GM21737 (cell line): ENCODE measurements around the gene TMEM50B.
"Not testable (repeated sequence)": the region's sequence is repeated elsewhere in the genome, so short reads cannot be mapped to it uniquely, and the experiment has no call there.

Experiments used
- ATAC-seq: cut with Tn5 transposase; IDR thresholded peaks from one replicate; pipeline ENCODE4 v1.9.1; 2021; ENCODE audit warnings: mild to moderate bottlenecking, moderate library complexity; ENCODE audit not compliant: unreplicated experiment

TMEM50B gene

DNA sequence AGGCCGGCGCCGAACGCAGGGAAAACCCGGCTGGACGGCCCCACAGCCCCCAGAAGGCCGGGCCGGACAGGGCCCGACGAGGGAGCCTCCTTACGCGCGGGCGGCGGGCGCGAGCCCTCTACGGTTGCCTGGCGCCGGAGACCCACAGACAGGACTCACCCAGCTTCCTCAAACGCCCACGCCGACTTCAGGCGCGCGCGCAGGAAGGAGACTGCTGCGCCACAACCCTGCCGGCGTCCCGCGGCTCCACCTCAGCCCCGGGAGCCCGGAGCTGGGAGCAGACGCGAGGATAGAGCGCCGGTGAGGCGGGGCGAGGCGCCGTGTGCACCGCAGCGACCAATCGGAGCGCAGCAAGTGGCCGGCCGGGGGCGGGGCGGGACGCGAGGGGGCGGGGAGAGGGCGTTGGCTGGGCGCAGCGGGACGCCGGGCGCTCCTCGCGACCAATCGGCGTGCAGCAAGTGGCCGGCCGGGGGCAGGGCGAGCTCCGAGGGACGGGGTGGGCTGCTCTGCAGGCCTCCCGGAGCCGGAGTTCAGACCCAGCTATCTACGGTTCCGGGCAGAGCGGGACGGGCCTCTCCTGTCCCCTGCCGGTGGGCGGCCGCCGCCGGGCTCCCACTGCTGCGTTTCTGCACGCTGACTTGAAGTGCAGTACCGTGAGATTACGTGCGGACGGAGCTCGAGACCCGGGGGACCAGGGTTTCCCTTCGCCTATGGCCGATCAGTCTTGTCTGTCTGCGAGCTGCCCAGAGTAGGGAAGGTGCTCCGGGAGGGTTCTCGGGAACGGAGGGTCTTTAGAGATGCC, at the start of gene TMEM50B:
Gene TMEM50B (minus strand): TSS at position 296 of the 802 bp plus-strand sequence. CDS start 11,089 bp downstream, outside the sequence.
- ATAC-seq: peak; percentile 88

DNA sequence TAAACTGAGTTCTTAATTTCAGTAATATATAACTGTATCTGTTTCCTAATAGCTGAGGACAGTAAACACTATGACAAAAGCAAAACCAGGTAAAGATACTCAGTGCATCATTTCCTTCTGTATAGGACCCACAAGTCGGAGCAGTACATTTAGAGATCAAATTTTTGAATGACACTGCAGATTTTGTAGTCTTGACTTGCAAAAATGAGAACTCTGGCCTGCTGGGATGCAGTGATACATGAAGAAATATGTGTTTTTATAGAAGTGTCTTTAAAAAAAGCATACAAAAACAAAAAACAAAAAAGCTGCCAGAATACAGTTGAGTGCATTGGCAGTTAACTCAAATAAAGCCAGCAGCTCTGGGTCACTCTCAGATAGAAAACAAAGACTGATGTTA, 43.2 kb upstream of the TMEM50B start:
- ATAC-seq: no peak

DNA sequence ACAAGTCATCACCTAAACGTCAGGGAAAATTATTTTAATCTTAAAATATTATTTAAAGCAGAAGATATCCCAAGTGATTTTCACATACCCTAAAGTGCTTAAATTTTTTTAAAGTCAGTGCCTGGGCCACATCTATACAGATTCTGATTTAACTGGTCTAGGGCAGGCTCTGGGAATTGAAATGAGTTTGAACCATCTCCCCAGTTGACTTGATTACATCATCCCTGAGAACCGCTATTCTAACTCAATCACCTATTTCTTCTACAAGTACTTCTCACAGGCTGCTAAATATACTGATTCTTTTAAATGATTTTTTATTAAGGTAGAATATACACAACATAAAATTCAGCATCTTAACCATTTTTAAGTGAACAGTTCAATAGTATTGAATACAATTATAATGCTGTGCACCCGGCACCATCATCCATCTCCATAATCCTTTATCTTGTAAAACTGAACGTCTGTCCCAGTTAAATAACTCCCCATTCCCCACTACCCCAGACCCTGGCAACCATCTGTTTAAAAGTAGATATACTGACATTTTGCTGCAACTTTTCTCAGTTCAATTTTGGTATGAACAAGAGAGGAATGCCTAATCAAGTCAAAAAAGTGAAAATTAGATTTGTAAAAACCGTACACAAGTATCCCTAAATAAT, 42.7 kb upstream of the TMEM50B start:
- ATAC-seq: no peak

DNA sequence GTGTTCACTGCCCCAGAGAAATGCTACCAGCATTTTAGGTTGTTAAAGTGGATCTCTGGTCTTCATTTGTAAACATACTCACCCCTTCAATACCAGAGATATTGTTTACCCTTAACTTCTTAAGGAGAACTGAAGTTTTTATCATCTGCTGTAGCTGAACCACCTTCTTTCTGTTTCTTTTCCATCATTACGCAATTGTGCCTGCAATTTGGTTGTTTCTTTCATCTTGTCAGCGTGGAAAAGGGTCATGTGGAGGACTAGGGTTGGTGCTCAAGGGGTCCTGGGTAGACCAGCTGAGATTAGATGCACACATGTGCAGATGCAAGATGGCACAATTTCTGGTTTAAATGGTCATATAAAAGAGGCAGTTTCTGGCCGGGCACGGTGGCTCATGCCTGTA, 39.1 kb upstream of the TMEM50B start:
- no peak for ATAC-seq

DNA sequence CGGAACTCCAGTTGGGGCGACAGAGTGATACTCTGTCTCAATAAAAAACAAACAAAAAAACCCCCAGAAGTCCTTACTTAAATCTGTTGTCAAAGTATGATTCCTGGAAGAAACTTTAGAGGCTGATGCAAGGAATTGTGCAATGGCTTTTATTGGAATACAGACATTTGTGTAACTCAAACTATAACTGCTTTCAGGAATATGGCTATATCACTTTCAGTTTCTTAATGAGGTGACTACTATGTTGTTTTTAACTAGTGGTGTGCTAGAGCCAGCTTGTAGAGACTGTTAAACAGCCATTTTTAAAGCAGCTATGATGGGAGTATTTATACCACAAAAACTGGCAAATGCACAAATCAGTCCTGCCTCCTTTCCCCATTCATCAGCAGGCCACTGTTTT, 34.5 kb upstream of the TMEM50B start:
- no peak for ATAC-seq

DNA sequence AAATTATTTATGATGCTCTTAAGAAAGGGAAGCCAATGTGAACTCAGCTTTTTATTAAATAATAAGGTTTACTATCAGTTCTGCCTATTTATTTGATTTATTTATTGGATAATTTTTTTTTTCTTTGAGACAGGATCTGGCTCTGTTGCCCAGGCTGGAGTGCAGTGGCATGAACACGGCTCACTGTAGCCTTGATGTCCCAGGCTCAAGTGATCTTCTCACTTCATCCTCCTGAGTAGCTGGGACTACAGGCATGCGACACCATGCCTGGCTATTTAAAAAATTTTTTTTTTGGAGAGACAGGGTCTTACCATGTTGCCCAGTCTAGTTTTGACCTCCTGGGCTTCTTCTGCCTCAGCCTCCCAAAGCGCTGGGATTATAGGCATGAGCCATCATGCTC, 32.7 kb upstream of the TMEM50B start:
- no peak for ATAC-seq

DNA sequence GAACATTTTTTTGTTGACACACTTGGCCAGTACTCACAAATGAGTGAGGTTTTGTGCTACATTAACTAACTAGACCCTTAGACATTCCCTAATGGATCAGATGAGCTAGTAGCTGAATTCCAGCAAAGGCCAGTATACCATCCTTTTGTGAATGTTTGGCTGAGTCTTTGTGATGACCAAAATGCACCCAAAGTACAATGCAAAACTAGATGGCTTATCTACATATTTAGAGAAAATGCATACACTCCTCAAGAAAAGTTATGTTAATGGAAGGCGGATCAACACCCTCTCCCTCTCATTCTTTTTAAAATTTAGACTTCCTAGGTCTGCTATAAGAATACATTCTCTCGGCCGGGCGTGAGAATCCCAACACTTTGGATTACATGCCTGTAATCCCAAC, 31.9 kb upstream of the TMEM50B start:
- ATAC-seq: no peak

DNA sequence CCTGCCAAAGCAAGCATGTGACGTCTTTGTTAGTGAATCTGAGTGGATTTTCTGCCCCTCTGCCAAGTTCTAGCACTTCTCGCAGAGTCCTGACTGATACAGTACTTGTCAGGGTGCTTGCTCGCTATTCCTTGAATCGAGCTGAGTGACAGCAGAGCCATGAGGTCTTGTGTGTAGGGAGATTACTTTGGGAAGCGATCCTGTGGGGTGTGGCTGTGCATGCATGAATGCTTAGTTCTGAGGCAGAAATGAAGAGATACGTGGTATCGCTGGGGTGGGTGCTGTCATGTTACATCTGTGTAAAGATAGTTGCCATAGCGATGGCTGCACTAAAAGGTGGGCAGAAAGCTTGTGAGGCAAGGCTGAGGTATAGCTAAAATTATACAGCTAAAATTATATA, 31.1 kb upstream of the TMEM50B start:
- no peak for ATAC-seq

DNA sequence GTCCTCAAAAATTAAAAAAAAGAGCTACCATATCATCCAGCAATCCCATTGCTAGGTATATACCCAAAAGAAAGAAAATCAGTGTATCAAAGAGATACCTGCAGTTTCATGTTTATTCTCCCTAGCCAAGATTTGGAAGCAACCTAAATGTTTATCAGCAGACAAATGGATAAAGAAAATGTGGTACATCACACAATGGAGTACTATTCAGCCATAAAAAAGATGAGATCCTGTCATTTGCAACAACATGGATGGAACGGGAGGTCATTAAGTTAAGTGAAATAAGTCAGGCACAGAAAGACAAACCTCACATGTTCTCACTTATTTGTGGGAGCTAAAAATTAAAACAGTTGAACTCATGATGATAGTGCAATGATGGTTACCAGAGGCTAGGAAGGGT, 27.2 kb upstream of the TMEM50B start:
- ATAC-seq: not testable (repeated sequence)

DNA sequence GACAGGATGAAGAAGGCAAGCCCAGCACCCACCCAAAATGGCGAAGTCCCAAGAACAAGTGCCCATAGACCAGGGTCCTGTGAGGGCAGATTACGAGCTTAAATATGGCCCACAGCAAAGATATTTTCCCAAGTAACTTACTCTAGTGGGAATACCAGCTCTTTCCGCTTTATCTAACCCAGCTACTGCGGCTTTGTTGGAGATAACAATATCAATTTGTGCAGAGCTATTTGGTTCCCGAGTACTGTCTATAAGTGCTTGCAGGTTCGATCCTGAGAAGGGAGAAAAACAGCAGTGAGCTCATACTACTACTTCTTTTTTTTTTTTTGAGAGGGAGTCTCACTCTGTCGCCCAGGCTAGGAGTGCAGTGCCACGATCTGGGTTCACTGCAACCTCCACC, 26.1 kb upstream of the TMEM50B start:
- ATAC-seq: no peak

DNA sequence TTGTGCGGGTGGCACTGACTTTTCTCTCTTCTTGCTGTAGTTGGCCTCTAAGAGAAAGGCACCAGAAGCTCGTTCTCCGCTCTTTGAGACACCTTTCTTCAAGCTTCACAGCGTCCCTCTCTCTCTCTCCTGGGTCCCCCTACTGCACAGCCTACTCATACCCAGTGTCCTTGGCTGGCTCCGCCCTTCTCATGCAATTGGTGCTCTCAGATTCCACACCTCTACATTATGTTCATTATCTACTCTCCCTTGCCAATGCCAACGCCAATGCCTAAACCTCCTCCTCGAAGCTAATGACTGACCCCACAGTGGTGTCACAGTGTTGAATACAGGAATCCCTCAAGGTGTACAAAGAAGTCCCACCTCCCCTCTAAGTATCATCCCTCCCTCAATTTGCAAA, 16.6 kb upstream of the TMEM50B start:
- no peak for ATAC-seq

DNA sequence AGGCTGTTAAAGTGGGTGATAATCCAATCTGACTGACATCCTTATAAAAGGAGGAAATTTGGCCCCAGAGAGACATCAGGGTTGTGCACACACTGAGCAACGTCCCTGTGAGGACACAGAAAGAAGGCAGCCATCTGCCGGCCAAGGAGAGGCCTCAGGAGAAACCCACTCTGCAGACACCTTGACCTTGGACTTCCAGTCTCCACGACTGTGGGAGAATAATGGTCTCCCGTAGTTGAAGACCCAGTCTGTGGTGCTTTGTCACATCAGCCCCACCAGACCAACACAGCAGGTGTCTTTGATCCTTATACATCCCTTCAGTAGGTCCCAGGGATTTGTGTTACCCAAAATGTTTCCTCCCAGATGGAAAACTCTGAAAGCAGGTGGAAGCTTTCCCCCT, 16.0 kb upstream of the TMEM50B start:
- no peak for ATAC-seq

DNA sequence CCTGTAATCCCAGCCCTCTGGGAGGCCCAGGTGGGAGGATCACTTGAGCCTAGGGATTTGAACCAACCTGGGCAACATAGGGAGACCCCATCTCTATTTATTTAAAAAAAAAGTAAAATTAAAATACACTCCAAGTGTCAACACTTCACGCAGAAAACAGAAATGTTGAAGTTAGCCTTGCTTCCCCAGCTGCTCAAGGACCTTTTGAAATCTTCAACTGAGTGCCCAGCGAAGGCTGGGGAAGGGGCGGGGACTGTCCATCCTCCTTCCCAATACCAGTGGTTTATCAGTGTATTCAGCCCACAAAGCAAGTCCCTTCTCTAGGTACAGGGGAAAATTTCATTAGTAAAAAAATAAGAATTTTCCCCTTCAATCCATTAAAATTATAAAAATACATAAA, 14.0 kb upstream of the TMEM50B start:
- ATAC-seq: no peak

DNA sequence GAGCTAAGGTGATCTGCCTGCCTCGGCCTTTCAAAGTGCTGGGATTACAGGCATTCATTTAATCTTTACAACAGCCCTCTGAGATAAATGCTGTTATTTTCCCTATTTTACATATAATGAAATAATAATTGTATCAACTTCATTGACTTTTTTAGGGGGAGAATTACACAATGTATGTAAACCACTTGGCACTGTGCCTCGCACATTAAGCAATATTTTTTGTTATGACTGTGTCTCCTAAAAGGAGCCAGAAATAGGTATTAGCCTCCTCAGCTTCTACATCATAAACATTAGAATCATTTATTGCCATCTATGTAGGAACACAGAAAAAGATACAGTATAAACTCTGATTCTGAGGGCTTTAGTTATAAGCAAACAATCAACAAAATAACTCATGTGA, 12.8 kb upstream of the TMEM50B start:
- ATAC-seq: no peak

DNA sequence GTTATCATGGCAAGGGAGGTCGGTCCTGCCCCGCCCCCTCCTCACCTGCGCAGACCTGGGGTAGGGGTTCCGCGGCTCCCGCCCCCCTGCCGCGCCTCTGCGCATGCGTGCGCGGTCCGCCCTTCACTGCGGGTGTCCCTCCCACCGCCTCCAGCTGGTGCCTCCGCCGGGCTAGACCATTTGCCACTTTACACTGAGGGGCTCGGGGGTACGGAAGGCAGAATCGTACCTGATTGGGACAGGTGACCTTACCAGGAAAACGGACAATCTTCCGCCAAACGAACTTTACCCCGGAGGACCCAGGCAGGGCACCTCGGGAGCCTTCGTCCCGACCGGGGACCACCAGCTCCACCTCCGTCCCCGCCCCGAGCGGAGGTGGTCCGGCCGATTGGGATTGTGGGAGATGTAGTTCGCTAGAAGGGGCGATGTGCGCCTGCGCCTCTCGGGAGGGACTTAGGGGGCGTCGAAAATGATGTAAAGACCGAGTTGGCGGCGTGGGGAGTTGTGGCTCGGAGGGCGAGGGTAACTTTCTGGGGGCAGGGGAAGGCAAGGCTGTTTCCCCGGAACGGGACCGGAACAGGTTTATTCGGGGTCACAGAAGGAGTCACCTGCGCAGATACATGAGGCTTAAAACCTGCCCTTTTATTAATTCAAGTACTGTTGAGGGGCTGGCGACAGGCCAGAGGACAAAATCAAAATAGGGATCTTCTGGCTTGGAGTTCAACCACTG, 11.8 kb upstream of the TMEM50B start, which contains the start of gene DNAJC28:
Gene DNAJC28 (minus strand): TSS at position 344 of the 730 bp plus-strand sequence. CDS start 2,323 bp downstream, outside the sequence.
- peak; percentile 98 for ATAC-seq

DNA sequence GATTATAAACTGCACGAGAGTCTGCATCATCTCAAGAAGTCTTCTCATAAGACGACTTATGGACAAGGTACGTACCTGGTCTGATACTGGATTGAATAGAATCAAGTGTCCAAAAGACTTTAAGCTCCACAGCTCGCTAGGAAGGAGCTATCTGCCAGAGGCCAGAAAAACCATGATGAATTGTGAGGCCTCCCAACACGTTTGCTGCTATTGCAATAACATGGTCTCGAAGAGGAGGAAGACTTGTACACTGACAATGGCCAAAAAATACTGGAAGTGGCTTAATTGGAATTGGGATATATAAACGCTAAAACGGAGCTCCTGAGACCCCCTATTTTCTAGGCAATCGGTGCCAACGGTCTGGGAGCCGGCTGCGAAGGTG, 11.2 kb upstream of the TMEM50B start:
- no peak for ATAC-seq

DNA sequence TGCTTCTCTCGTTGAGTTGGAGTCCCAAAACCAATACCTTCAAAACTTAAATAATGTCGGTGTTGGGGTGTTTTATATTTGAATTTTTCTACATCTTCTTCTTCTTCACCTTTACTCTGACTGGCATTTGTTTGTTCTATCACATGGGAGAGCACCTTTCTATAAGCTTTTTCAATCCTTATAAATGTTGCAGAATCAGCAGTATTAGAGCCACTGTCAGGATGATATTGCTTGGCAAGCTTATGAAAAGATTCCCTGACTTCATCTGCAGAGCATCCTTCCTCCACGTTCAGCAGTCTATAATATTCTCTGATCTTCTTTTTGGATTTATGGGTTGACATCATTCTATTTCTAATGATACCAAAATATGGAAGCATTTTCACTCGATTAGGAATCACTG, 9.2 kb upstream of the TMEM50B start:
- ATAC-seq: no peak

DNA sequence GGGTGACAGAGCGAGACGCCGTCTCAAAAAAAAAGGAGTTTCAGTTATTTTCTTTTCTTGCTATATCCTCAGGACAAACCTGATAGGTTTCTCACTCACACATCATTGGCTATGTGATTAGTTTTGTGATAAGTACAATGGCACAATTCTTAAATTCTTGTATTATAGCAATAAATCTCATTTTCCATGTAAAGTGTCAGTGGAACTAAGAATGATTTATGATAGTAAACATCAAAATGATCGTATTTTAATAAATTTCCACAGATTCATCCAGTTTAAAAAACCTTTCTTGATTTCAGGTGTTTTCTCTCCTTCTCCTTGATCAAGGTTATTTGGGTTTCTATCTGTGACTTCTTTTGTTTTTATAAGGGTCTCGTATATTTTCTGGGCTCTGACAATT, 8.2 kb upstream of the TMEM50B start:
- ATAC-seq: no peak

DNA sequence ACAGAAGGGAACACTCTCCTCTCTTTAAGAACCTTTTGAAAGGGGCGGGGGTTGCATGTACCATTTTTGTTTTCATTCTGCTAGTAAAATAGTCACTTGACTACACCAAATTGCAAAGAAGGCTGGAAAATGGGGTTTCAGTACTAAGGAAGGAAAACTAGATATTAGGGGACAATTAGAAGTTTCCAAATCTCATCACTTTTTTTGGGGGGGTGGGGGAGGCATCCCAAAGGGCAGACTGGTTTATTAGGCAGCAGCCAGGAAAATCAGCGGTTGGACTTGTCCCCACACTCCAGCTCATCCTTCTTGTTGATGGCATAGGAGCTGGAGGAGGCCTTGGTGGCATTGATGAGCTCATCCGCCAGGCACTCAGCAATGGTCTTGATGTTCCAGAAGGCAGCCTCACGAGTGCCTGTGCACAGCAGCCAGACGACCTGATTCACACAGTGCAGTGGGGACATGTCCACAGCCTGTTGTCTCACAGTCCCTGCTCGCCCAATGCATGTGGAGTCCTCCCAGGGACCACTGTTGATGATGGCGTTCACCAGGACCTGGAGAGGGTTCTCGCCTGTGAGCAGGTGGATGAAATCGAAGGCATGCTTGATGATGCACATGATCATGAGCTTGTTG, 1.7 kb upstream of the TMEM50B start:
- ATAC-seq: no peak

DNA sequence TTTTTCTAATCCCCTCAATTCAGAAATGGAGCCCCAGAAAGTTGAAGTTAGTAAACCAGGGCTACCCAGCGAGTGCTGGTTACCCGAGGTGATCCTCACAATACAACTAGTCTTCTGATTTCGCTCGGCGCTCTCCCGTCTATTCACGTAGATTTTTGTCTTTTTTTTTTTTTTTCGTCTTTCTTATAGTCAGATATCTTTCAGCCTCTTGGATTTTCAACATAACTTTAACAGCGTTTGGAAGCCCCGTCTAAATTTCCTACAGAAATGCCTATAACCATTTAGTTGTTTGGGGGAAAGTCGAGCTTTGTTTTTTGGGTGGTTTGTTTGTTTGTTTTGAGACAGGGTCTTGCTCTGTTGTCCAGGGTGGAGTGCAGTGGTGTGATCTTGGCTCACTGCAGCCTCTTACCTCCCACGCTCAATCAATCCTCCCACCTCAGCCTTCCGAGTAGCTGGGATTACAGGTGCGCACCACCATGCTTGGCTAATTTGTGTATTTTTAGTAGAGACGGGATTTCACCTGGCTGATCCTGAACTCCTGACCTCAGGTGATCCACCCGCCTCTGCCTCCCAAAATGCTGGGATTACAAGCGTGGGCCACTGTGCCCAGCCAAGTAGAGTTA, 818 bp upstream of the TMEM50B start:
- ATAC-seq: no peak
